Activated naive CD4-positive, alpha-beta T cell treated with anti-CD3 and anti-CD28 coated beads, Interleukin-2, amount 50 U/mL, for 24 hours (primary cell): ENCODE results near the gene WASF2.
A peak's percentile ranks its signal among the peaks of the same experiment; 100 is the strongest.
"Not testable (repeated sequence)": the region's sequence is repeated elsewhere in the genome, so short reads cannot be mapped to it uniquely, and the experiment has no call there.

Experiments
- H3K27ac Mint-ChIP-seq: one replicate; pipeline ENCODE4 v1.8.0; 2021; ENCODE audit warnings: mild to moderate bottlenecking, mixed read lengths
- H3K27me3 Mint-ChIP-seq: one replicate; pipeline ENCODE4 v1.8.0; 2021; ENCODE audit warnings: mixed read lengths
- H3K36me3 Mint-ChIP-seq: one replicate; pipeline ENCODE4 v1.8.0; 2021; ENCODE audit warnings: mixed read lengths
- H3K4me1 Mint-ChIP-seq: one replicate; pipeline ENCODE4 v1.8.0; 2021; ENCODE audit warnings: mixed read lengths
- H3K4me3 Mint-ChIP-seq: one replicate; pipeline ENCODE4 v1.8.0; 2021; ENCODE audit warnings: mild to moderate bottlenecking, mixed read lengths
- H3K9me3 Mint-ChIP-seq: one replicate; pipeline ENCODE4 v1.8.0; 2021; ENCODE audit warnings: mixed read lengths

The WASF2 gene

GRCh38 chr1:27408151-27408550, 81.8 kb downstream of the WASF2 start:
- H3K4me1 Mint-ChIP-seq = peaks cover 12% of the 10 kb centered on the region
- peak overlapping the region; percentile 35 for H3K27ac Mint-ChIP-seq
- peaks cover 5% of the 10 kb centered on the region for H3K36me3 Mint-ChIP-seq
- no peak overlapping the region for H3K4me3 Mint-ChIP-seq
- no peaks in the 10 kb centered on the region for H3K9me3 Mint-ChIP-seq
- H3K27me3 Mint-ChIP-seq = no peaks in the 10 kb centered on the region

GRCh38 chr1:27406791-27407190, 83.2 kb downstream of the WASF2 start:
- H3K36me3 Mint-ChIP-seq, H3K9me3 Mint-ChIP-seq, H3K27ac Mint-ChIP-seq, H3K27me3 Mint-ChIP-seq, H3K4me3 Mint-ChIP-seq: not testable (repeated sequence)
- H3K4me1 Mint-ChIP-seq = peaks cover 22% of the 10 kb centered on the region

DNA sequence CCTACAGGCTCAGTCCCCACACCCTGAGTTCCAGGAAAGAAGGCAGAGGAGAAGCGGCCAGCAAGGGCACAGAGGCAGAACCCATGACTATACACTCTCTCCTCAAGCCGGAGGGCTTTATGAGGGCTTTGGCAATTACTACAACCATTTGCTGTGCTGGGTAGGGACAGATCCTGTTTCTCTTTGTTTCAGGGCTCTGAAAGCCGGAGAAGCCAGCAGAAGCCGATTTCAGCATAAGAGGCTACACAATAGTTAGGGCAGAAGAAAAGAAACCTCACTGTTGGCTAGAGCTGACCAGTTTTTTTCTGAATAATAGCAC, 83.6 kb downstream of the WASF2 start:
- no peak overlapping the region for H3K4me3 Mint-ChIP-seq
- H3K4me1 Mint-ChIP-seq = peaks cover 22% of the 10 kb centered on the region
- H3K9me3 Mint-ChIP-seq = no peaks in the 10 kb centered on the region
- H3K27ac Mint-ChIP-seq = no peak overlapping the region
- H3K27me3 Mint-ChIP-seq = no peaks in the 10 kb centered on the region
- H3K36me3 Mint-ChIP-seq = peaks cover 3% of the 10 kb centered on the region

- H3K4me3 Mint-ChIP-seq, H3K27me3 Mint-ChIP-seq, H3K36me3 Mint-ChIP-seq, H3K27ac Mint-ChIP-seq, H3K9me3 Mint-ChIP-seq: not testable (repeated sequence)
- H3K4me1 Mint-ChIP-seq = peaks cover 22% of the 10 kb centered on the region
Measured at GRCh38 chr1:27405598-27406361, 84.2 kb downstream of the WASF2 start.

DNA sequence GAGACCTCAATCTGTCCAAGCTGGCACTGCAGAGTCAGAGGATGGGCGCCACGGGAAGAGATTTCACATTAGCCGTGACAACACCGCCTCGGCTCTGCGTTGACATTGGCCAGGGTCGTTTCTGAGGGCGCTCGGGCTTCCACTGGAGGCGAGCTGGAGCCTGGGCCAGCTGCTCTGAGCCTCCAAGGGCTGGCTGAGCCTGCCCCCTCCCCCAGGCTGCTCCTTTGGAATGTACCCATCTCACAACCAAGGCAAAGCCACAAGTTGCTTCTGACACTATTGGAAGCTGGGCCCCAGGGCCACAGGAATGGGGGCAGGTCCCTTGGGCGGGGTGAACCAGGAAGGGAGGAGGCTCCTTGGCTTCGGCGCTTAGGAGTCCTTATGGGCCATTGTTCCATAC, 84.9 kb downstream of the WASF2 start:
- Mint-ChIP-seq H3K27ac (no peak overlapping the region), H3K9me3 (no peaks in the 10 kb centered on the region)

GRCh38 chr1:27403931-27404330, 86.0 kb downstream of the WASF2 start:
- H3K9me3 Mint-ChIP-seq = no peaks in the 10 kb centered on the region
- no peaks in the 10 kb centered on the region for H3K27me3 Mint-ChIP-seq
- peak overlapping the region; percentile 88 for H3K27ac Mint-ChIP-seq
- H3K36me3 Mint-ChIP-seq = peaks cover 3% of the 10 kb centered on the region
- H3K4me1 Mint-ChIP-seq = peaks cover 22% of the 10 kb centered on the region
- peak overlapping the region; percentile 11 for H3K4me3 Mint-ChIP-seq

More for the DNA sequence above, 84.9 kb downstream of the WASF2 start:
- Mint-ChIP-seq H3K27me3 (no peaks in the 10 kb centered on the region), H3K4me3 (no peak overlapping the region), H3K4me1 (peaks cover 22% of the 10 kb centered on the region), H3K36me3 (peaks cover 3% of the 10 kb centered on the region)

- Mint-ChIP-seq H3K27me3 (no peaks in the 10 kb centered on the region), H3K27ac (peak overlapping the region; percentile 68), H3K9me3 (no peaks in the 10 kb centered on the region), H3K4me3 (peak overlapping the region; percentile 15), H3K4me1 (peaks cover 22% of the 10 kb centered on the region), H3K36me3 (peaks cover 2% of the 10 kb centered on the region)
Measured at GRCh38 chr1:27403065-27403726, 86.8 kb downstream of the WASF2 start.

DNA sequence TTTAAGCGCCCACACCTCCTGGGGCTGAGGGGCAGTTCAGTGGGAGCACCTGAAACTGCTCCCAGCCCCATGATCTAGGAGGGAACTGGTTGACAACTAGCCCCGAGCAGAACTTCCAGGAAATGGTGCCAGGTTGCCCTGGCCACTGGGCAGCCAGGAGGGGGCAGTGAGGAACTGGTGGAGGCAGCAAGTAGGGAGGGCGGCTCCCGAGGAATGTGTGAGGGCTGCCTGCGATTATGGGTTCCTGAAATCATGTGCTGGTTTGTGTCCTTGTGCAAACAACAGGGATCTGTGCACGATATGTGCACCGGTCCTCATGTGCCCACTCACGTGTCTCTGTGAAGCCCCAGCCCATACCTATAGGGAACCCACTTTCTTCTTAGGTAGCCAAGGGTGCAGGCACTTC, 87.6 kb downstream of the WASF2 start:
- Mint-ChIP-seq H3K36me3 (peaks cover 2% of the 10 kb centered on the region), H3K4me1 (peaks cover 22% of the 10 kb centered on the region), H3K27ac (no peak overlapping the region), H3K4me3 (no peak overlapping the region), H3K27me3 (no peaks in the 10 kb centered on the region), H3K9me3 (no peaks in the 10 kb centered on the region)

- no peaks in the 10 kb centered on the region for H3K36me3 Mint-ChIP-seq
- no peak overlapping the region for H3K27ac Mint-ChIP-seq
- no peaks in the 10 kb centered on the region for H3K27me3 Mint-ChIP-seq
- no peaks in the 10 kb centered on the region for H3K9me3 Mint-ChIP-seq
- H3K4me3 Mint-ChIP-seq = no peak overlapping the region
- H3K4me1 Mint-ChIP-seq = peaks cover 22% of the 10 kb centered on the region
Measured at GRCh38 chr1:27400963-27401341, 89.0 kb downstream of the WASF2 start.

DNA sequence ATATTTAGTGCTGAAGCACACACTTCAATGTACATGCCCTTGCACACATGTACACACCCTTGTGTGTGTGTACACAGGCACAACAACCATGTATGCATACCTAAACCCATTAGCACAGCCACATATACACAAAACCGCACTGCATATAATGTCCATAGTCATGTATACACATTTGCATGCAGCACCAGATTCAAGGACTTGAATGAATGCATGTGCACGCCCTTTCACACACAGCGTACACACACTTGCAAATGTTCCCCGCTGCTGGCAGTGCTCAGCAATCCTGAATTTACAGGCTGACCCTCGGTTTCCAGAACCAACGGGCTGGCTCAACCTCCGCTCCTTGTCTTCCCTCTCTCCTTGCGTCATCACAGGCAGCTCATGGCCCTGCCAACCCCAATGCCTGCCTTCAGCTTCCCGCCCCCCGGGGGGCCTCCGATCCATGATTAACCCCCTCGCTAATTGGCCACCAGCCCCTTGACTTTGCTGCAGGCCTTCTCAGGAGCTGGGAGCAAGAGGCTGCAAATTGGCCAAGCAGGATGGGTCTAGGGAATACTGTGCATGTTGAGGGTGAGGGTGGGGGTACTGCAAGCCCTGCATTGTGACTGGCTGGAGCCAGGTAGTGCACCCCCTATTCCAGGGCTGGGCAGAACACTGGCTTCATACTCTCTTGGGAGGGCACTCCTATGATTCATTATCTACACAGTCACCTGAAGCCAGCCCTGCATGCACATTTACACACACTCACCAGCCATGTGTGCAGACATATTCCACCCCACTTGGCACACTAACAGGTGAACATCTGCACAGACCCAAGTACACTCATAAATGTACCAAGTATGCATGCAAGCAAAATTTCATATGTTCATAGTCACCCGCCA, 89.6 kb downstream of the WASF2 start:
- no peak overlapping the region for H3K4me3 Mint-ChIP-seq
- no peaks in the 10 kb centered on the region for H3K27me3 Mint-ChIP-seq
- H3K9me3 Mint-ChIP-seq = no peaks in the 10 kb centered on the region
- H3K27ac Mint-ChIP-seq = no peak overlapping the region
- H3K36me3 Mint-ChIP-seq = no peaks in the 10 kb centered on the region
- peaks cover 23% of the 10 kb centered on the region for H3K4me1 Mint-ChIP-seq

DNA sequence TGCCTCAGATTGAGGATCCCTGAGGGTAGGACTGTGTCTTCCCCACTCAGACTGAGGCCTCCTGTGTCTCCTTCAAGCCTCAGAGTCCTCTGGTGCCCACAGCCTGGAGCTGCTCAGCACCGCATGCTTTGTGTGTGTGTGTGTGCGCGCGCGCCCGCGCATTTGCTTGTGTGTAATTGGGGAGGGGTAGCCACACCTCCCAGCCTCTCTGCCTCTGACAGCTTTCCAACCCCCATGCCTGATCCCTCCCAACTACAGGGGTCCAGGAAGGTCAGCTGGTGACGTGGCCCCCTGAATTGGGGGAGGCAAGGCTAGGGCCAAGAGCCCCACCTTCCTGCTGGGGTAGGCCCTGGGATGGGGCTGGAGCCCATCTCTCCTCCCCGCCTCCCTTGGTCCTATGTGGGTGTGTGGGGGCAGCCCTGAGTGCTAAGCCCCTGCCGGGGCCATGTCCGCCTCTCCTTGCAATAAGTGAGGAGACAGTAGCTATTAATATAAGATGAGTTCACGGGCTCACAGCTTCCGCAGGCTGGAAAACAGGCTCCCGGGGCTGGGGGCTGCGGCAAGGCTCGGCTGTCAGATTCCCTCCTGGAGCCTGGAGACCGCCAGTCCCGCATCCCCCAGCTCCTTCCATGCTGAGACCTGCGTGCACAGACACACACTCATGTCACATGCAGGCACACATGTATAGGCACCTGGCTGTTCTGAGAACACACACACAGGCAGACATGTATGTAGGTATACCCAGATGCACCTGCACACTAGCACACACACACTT, 90.5 kb downstream of the WASF2 start:
- no peaks in the 10 kb centered on the region for H3K27me3 Mint-ChIP-seq
- peaks cover 29% of the 10 kb centered on the region for H3K4me1 Mint-ChIP-seq
- H3K4me3 Mint-ChIP-seq = no peak overlapping the region
- no peaks in the 10 kb centered on the region for H3K36me3 Mint-ChIP-seq
- H3K9me3 Mint-ChIP-seq = no peaks in the 10 kb centered on the region
- H3K27ac Mint-ChIP-seq = no peak overlapping the region

DNA sequence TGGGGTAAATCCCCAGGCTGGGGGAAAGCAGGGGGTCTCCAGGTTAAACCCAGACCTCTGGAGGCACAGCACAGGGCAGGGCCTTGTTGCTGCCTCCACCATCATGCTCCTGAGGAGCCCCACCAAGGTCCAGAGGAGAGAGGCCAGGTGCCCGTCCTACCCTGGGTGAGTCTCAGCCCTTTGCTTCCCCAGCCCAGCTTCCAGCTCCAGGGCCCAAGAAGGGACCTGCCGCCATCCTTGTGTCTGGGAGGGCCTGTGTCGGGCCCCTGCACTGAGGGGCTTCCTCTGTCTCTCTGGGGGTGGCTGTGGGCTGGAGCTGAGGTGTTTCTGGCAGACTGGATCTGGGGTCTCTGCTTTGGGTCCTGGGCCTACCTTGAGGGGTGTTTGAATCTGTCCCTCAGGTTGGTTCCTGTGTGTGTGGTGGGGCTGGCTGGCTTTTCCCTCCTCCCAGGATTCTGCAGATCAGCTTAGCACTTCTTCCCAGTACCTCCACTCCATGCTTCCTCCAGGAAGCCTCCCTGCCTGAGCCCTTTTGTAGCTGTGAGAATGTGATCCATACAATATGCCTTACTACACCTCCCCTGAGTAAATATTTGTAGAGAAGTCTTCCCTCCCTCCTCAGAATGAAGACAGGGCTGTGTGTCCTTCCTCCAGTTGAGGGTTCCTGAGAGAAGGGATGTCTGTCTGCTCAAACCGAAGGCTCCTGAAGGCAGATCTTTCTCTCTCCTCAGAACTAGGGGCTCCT, 91.4 kb downstream of the WASF2 start:
- Mint-ChIP-seq H3K4me1 (peaks cover 21% of the 10 kb centered on the region), H3K36me3 (no peaks in the 10 kb centered on the region), H3K27me3 (no peaks in the 10 kb centered on the region), H3K4me3 (no peak overlapping the region), H3K27ac (no peak overlapping the region), H3K9me3 (no peaks in the 10 kb centered on the region)

DNA sequence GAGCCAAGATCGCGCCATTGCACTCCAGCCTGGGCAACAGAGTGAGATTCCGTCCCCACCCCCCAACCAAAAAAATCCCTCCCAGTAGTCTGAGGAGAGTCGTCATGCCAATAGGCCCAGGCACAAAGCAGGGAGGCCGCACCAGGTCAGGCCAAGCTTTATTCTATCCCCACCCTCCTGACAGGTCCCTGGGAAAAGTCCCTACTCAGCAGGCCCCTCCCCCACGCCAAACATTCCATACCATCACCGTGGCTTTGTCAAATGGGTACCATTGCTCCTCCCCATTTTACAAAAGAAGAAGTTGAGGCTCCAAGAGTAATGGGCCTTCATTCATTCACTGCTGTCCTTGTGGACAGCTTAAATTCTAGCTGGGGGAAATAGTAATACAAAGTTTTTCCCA, 92.2 kb downstream of the WASF2 start:
- Mint-ChIP-seq H3K27me3 (no peaks in the 10 kb centered on the region), H3K4me3 (no peak overlapping the region), H3K9me3 (no peaks in the 10 kb centered on the region), H3K27ac (no peak overlapping the region), H3K36me3 (no peaks in the 10 kb centered on the region), H3K4me1 (peaks cover 13% of the 10 kb centered on the region)

DNA sequence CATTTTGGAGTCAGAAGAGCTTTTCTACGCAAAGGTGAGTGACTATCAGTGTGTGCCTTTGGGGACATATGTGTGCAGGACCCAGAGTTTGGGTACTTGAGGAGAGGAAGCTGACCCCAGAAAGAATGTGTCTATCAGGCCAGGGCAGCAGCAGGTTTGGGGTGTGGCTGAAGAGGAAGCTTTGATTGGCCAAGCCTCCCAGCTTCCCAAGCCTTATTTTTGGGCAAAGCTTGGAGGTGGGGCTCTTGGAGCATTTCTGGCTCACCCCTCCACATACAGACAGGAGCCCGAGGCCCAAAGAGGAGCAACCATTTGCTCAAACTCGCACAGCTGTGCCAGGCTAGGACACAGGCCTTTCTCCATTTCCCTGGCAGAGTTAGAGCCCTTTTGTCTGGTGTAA, 92.9 kb downstream of the WASF2 start:
- no peak overlapping the region for H3K27ac Mint-ChIP-seq
- no peak overlapping the region for H3K4me3 Mint-ChIP-seq
- peaks cover 9% of the 10 kb centered on the region for H3K4me1 Mint-ChIP-seq

More for the DNA sequence above, 92.9 kb downstream of the WASF2 start:
- Mint-ChIP-seq H3K27me3 (no peaks in the 10 kb centered on the region), H3K36me3 (no peaks in the 10 kb centered on the region), H3K9me3 (no peaks in the 10 kb centered on the region)
